ENCODE measurements around the gene RAMP2.
A peak's percentile ranks its signal among the peaks of the same experiment; 100 is the strongest.

The RAMP2 gene

DNA sequence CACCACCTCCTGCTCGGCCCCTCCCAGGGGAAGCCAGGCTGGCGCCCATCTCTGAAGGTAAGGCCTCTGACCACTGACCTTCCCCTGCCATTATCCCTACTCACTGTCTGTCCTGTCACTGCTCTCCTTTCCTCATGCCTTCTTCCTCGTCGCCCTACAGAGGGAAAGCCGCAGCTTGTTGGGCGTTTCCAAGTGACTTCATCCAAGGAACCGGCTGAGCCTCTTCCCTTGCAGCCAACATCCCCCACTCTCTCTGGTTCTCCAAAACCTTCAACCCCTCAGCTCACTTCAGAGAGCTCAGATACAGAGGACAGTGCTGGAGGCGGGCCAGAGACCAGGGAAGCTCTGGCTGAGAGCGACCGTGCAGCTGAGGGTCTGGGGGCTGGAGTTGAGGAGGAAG lies 34.4 kb downstream of the RAMP2 start:
- H3K9me3 ChIP-seq (ENCODE audit: low read length): no peaks in the 10 kb centered on the region
- H3K36me3 ChIP-seq (ENCODE audit: insufficient read depth, low read length): no peaks in the 10 kb centered on the region
- H3K4me1 ChIP-seq (ENCODE audit: insufficient read depth, low read length, severe bottlenecking): peaks cover 15% of the 10 kb centered on the region

DNA sequence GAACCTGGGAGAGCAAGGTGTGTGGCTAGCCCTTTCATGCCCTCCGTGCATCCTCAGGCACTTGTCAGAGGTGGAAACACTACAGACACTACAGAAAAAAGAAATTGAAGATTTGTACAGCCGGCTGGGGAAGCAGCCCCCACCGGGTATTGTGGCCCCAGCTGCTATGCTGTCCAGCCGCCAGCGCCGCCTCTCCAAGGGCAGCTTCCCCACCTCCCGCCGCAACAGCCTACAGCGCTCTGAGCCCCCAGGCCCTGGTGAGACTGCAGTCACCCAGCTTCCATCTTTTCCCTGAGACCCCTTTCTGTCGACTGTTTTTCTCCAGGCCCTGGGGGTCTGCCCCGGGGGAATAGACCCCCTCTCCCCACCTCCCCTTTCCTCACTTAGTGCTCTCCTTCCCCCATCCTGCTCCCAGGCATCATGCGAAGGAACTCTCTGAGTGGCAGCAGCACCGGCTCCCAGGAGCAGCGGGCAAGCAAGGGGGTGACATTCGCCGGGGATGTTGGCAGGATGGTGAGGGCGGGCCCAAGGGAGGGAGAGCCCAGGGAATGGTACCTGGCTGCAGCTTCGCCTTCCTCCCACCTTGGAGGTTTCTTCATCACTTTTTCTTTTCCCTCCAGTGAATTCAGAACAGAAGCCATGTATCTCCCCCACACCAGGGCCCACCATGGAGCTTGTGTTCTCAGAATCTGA lies 35.2 kb downstream of the RAMP2 start:
- H3K27ac ChIP-seq (ENCODE audit: low read depth, low read length, poor library complexity, severe bottlenecking): no peak overlapping the region
- H3K36me3 ChIP-seq (ENCODE audit: insufficient read depth, low read length): no peaks in the 10 kb centered on the region
- TF ChIP-seq CTCF (IDR thresholded peaks at IDR 0.05; ENCODE audit: low read length) (no peak), EZH2 (IDR thresholded peaks at IDR 0.05; ENCODE audit: borderline replicate concordance, low read length) (no peak)
- no peaks in the 10 kb centered on the region for H3K27me3 ChIP-seq (ENCODE audit: insufficient read depth, low read length)
- no peak overlapping the region for H2AFZ ChIP-seq (ENCODE audit: low read length)
- peaks cover 15% of the 10 kb centered on the region for H3K4me1 ChIP-seq (ENCODE audit: insufficient read depth, low read length, severe bottlenecking)
- H4K20me1 ChIP-seq (ENCODE audit: insufficient read depth, low read length): no peaks in the 10 kb centered on the region
- H3K9me2 ChIP-seq (ENCODE audit: low read depth, low read length): no peaks in the 10 kb centered on the region
- H3K4me3 ChIP-seq (ENCODE audit: low read depth, low read length, poor library complexity, severe bottlenecking): no peak overlapping the region
- H3K4me2 ChIP-seq (ENCODE audit: low read length): no peak overlapping the region
- no peaks in the 10 kb centered on the region for H3K79me2 ChIP-seq (ENCODE audit: insufficient read depth, low read length)
- no peaks in the 10 kb centered on the region for H3K9me3 ChIP-seq (ENCODE audit: low read length)
- no peaks in the 10 kb centered on the region for H3F3A ChIP-seq (ENCODE audit: insufficient read depth, low read length)
- H3K9ac ChIP-seq (ENCODE audit: low read length): no peak overlapping the region

More for the DNA sequence above, 34.4 kb downstream of the RAMP2 start:
- H2AFZ ChIP-seq (ENCODE audit: low read length): no peak overlapping the region
- no peak overlapping the region for H3K9ac ChIP-seq (ENCODE audit: low read length)
- H3K4me3 ChIP-seq (ENCODE audit: low read depth, low read length, poor library complexity, severe bottlenecking): no peak overlapping the region
- TF ChIP-seq CTCF (IDR thresholded peaks at IDR 0.05; ENCODE audit: low read length) (no peak), EZH2 (IDR thresholded peaks at IDR 0.05; ENCODE audit: borderline replicate concordance, low read length) (no peak)
- H3K27ac ChIP-seq (ENCODE audit: low read depth, low read length, poor library complexity, severe bottlenecking): no peak overlapping the region
- no peaks in the 10 kb centered on the region for H3F3A ChIP-seq (ENCODE audit: insufficient read depth, low read length)
- no peaks in the 10 kb centered on the region for H3K27me3 ChIP-seq (ENCODE audit: insufficient read depth, low read length)
- H3K4me2 ChIP-seq (ENCODE audit: low read length): no peak overlapping the region
- H4K20me1 ChIP-seq (ENCODE audit: insufficient read depth, low read length): no peaks in the 10 kb centered on the region
- no peaks in the 10 kb centered on the region for H3K9me2 ChIP-seq (ENCODE audit: low read depth, low read length)
- H3K79me2 ChIP-seq (ENCODE audit: insufficient read depth, low read length): no peaks in the 10 kb centered on the region

DNA sequence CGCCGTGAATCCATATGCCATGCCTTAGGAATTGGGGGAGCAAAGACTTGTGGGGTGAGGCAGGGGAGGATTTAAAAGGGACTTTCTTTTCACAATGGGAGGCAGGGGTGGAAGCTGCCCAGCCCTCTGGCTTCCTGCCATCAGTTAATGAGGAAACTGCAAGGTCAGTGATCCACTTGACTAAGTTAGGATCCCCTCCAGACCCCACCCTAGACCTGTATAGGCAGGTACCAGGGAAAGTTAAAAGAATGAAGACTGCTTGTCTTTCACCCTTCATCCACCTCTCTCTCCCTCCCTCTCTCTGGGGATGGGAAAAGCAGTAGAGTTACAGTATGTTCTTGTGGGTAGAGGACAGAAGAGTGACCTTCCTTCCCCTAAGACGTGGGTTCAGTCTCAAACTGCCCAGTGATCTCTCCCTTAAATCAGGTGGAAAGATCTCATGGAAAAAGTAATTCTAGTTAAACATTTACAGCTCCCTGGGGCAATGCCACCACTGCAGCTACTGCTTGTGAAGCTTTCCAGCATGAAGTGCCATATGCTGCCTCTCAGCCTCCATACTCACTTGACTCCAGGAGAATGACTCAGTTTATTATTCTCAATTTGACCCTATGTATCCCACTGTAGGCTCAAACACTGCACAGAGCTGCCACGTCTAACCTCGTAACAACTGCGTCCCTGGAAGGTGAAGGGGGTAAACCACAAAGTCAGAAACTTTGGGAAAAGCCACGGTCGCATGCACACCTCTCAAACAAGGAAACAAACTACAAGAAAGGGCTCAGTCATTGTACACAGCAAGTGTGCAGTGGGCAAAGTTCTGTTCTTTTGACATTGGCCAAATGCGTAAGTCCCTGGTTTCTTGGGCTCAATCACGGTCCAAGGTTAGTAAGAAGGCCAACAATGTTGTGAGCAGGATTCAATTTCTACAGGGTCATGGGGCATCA lies 36.3 kb downstream of the RAMP2 start:
- Histone ChIP-seq H3K9me2 (ENCODE audit: low read depth, low read length) (no peaks in the 10 kb centered on the region), H3K27ac (ENCODE audit: low read depth, low read length, poor library complexity, severe bottlenecking) (no peak overlapping the region), H3K4me1 (ENCODE audit: insufficient read depth, low read length, severe bottlenecking) (peaks cover 15% of the 10 kb centered on the region), H2AFZ (ENCODE audit: low read length) (no peak overlapping the region), H3K36me3 (ENCODE audit: insufficient read depth, low read length) (no peaks in the 10 kb centered on the region), H3K9me3 (ENCODE audit: low read length) (no peaks in the 10 kb centered on the region), H3F3A (ENCODE audit: insufficient read depth, low read length) (no peaks in the 10 kb centered on the region), H4K20me1 (ENCODE audit: insufficient read depth, low read length) (no peaks in the 10 kb centered on the region), H3K4me3 (ENCODE audit: low read depth, low read length, poor library complexity, severe bottlenecking) (peak overlapping the region; percentile 91), H3K79me2 (ENCODE audit: insufficient read depth, low read length) (no peaks in the 10 kb centered on the region), H3K4me2 (ENCODE audit: low read length) (peak overlapping the region; percentile 91), H3K27me3 (ENCODE audit: insufficient read depth, low read length) (no peaks in the 10 kb centered on the region), H3K9ac (ENCODE audit: low read length) (peak overlapping the region; percentile 83)
- TF ChIP-seq CTCF (IDR thresholded peaks at IDR 0.05; ENCODE audit: low read length): no peak
- no peak for TF ChIP-seq EZH2 (IDR thresholded peaks at IDR 0.05; ENCODE audit: borderline replicate concordance, low read length)

Data from OCI-LY1 (cell line).